ENCODE data around the gene DEPDC4.

The DEPDC4 gene

DNA sequence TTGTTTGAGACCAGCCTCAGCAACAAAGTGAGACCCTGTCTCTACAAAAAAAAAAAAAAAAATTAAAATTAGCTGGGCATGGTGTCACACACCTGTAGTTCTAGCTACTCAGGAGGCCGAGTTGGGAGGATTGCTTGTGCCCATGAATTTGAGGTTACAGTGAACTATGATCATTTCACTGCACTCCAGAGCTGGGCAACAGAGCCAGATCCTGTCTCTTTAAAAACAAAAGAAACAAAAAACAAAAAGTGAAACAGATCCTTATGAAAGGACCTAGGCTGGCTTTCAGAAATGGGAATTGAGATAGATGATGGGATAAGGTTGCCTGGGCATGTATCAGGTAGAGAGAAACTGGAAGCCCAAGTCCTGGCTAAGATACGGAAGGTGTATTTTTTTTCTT, 52.4 kb downstream of the DEPDC4 start:
- no peak for DNase-seq (ENCODE audit: low read depth, low spot score)

DNA sequence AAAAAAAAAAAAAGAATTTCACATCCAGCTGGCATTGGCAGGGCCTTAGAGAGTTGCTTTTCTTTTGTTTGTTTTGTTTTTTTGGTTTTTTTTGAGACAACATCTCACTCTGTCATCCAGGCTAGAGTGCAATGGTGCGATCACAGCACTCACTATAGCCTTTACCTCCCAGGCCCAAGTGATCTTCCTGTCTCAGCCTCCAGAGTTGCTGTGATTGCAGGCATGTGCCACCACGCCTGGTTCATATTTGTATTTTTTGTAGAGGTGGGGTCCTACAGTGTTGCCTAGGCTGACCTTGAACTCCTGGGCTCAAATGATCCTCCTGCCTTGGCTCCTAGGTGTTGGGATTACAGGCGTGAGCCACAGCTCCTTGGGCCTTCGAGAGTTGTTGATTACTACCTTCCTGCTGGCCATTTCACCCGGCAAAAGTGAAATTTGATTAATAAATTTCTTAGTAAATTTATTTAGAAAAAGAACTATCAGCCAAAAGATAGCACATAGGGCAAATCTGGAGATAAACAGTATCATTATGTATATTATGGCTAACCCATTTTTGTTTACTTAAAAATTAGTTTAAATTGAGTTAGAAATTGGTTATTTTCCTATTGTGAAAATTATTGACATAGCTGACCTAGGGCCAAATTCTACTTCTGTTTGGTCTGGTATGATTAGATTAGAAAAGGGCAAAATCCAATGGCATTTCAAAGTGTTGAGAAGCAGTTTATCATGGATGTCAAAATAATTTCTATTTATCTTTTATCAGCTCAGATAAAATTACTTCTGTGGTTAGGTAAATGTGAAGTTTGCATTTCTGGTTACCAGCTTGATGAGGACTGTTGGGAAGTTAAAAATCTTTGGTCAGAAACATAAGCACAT, 53.6 kb downstream of the DEPDC4 start:
- no peak for DNase-seq (ENCODE audit: low read depth, low spot score)

DNA sequence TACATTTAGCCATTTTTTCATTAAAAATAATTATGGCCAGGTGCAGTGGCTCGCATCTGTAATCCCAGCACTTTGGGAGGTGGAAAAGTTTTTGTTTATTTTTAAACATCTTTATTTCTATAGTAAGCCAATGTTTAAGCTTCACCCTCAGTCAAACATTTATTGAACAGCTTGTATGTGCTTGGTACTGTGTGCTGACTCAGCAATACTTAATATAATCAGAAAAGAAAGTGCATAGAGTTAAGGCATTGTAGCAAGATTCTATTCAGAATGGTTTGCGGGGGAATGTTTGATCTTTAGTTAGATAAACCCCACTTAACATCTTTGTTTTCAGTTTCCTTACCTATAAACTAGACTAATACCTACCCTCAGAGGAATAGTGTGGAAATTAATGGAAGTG, 55.2 kb downstream of the DEPDC4 start:
- DNase-seq (ENCODE audit: low read depth, low spot score), result no peak

DNA sequence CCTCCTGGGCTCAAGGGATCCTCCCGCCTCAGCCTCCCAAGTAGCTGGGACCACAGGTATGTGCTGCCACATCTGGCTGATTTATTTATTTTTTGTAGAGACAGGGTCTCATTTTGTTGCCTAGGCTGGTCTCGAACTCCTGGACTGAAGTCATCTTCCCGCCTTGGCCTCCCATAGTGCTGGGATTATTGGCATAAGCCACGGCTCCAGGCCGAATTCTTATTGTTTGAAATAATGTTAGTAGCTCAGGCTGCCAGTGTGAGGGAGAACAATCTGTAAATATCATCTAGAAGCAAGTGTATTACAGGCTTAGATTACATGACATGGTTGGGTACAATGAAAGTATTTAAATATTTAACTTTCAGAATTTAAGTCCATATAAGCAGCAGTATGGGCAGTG, 58.0 kb downstream of the DEPDC4 start:
- no peak for DNase-seq (ENCODE audit: low read depth, low spot score)

DNA sequence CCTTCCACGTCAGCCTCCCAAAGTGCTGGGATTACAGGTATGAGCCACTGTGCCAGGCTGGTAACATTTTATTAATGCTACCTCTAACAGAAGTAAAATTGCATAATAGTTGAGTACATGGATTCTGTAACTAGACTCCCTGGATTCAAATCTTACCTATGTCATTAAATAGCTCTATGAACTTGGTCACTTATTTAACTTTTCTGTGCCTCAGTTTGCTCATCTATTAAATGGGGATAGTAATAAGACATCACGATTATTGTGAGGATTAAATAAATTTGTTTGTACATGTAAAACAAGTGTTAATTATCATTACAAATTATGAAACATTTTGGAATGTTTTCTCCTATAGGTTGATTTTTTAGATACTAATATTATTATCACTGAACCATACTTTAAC, 59.6 kb downstream of the DEPDC4 start:
- no peak for DNase-seq (ENCODE audit: low read depth, low spot score)

DNA sequence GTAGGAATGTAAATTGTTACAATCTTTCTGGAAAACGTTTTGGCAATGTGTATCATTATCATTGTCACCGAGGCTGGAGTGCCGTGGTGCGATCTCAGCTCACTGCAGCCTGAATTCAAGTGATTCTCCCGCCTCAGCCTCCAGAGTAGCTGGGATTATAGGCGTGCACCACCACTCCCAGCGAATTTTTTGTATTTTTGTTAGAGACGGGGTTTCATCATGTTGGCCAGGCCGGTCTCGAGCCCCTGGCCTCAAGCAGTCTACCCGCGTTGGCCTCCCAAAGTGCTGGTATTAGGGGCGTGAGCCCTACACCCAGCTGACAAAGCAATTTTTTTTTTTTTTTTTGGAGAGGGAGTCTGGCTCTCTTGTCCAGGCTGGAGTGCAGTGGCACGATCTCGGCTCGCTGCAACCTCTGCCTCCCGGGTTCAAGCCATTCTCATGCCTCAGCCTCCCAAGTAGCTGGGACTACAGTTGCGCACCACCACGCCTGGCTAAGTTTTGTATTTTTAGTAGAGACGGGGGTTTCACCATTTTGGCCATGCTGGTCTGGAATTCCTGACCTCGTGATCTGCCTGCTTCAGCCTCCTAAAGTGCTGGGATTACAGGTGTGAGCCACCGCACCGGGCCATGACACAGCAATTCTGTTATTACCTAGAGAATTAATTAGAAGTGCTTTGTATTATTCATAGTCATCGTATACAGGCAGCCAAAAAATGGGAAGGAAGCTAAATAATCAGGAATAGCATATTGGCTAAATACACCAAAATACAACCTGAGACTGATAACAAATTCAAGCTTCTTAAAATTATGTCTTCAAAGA, 65.1 kb downstream of the DEPDC4 start:
- no peak for DNase-seq (ENCODE audit: low read depth, low spot score)

DNA sequence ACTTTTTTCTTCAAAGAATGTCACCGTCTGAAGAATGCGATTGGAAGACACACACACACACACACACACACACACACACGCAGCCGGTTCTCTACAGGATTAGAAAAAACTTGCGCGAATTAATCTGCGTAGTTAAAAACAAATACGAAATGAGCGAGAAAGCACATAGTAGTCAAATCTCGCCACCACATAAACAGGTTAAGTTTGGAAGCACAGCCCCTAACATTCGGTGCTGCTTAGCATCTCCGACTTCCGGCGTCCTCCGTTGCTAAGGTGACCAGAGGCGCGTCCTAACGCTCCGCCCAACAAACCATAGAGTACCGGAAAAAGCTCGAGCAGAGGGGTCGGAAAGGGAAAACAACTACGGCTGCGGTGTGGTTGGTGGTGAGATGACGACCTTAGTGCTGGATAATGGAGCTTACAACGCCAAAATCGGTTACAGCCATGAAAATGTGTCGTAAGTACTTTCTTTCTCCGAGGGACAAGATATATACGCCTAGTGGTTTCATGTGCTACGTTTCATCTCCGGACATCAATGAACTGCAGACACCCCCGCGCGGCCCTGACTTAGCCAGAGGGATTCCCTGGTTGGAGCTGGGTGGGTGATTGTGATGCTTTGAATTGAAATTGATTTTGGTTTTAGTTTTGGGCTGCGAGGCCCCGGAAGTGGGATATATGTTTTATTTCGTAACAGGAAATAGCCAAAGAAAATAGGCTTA, 66.3 kb downstream of the DEPDC4 start, which contains the start of gene ACTR6:
ACTR6 (plus strand) TSS at position 353 of the 719 bp plus-strand sequence; CDS start at position 390, 37 bp downstream.
- DNase-seq (ENCODE audit: low read depth, low spot score), result peak; percentile 89

DNA sequence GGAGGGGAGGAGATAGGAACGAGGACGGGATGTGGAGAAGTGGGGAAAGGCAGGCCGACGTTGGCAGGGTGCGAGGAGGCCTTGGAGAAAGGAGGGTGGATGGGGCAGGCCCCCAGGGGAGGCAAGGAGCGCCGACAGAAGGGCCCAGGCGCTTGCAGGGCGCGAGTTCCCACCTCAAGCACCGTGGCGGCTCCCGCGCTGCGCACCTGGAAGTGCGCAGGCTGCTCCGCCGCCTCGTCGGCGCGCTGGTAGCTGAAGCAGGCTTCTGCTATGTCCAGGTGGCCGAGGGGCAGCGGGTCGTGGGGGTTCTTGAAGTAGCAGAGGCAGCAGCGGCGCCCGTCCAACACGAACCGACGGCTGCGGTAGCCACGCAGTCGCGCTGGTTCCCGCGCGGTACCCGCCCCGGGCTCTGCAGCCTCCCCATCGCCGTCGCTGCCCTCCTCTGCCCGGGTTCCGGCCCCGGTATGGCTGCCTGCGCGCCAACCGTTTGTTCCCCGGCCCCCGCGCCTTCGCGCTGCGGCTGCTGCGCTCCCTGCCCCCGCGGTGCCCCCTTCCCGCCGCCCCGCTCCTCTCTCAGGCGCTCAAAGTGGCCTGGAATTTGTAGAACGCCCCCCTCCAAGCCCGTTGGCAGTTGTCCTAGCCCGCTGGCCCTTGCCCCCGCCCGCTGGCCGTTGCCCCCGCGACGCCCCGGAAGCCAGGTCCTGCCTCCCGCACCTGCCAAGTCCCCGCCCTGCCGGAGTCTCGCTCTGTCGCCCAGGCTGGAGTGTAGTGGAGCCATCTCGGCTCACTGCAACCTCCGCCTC, 67.3 kb downstream of the DEPDC4 start:
- DNase-seq (ENCODE audit: low read depth, low spot score), result no peak

DNA sequence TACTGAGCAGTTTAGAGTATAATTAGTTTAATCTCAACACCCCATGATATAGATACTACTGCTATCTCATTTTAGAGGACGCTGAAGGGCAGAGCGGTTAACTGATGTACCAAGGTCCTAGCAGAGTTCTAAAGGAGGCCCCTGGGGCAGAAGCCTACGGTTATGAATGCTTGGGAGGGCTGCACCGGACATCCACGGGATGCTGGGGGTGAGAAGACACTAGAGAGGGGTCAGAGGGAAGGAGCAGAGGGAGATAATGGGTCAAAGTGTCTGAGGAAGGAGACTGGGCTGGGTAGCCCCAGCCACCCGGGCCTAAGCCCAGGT, 67.9 kb downstream of the DEPDC4 start:
- no peak for DNase-seq (ENCODE audit: low read depth, low spot score)

DNA sequence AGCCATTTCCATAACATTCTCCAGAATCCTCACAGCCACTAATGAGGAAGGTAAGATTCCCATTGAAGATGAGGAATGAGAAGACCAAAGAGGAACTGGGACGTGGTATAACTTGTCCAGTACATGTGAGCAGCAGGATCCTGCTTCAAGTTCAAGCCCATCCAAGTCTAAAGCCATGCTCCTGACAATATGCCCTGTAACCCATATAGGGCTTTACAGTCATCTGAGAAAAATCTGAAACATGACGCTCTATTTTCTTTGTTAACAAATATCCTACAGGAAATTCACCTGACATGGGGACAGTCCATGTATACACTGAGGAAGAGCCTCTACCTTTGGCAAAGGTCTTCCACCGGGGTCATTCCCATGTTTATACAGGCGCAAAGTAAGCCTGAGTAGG, 69.4 kb downstream of the DEPDC4 start:
- DNase-seq (ENCODE audit: low read depth, low spot score), result no peak

DNA sequence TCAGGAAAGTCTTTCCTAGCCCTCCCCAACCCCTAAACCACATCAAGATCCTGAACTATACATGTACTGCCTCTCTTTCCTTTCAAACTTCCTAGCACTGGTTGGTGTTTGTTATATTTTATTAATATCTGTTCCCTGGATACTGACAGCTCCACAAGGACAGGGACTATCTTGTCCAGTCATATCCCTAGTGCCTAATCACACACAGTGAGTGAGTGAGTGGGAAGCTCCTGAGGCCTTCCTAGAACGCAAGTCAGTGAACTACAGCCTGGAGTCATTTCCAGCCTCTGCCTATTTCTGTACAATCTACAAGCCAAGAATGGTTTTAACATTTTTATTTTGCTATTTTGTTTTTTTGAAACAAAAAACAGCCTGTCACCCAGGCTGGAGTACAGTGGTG, 73.8 kb downstream of the DEPDC4 start:
- no peak for DNase-seq (ENCODE audit: low read depth, low spot score)
